BJ (cell line): ENCODE measurements around the gene PIGH. TPM values are rescaled to one million over a fixed set of nuclear protein-coding genes. Genes with fewer than 3 reads are reported as not detected.
"Not testable (repeated sequence)": the region's sequence is repeated elsewhere in the genome, so short reads cannot be mapped to it uniquely, and the experiment has no call there.

Source experiments
- CTCF ChIA-PET: fragments of 350-600 bp; formaldehyde crosslinking; extraction: SDS; loops from one replicate; lab custom pipeline; 2021; ENCODE audit warnings: antibody characterized with exemption, inconsistent platforms; lab: Yijun Ruan, JAX
- POLR2A ChIA-PET: fragments of 300-600 bp; sonication (Branson Sonifier 250); formaldehyde crosslinking; extraction: SDS; loops from one replicate; lab custom pipeline; 2021; ENCODE audit warnings: antibody characterized with exemption; lab: Charles Lee
- DNase-seq: peaks from one replicate; pipeline ENCODE4 v3.0.0-alpha.2; 2011; ENCODE audit warnings: low read depth
- H3K27me3 ChIP-seq: 2 replicates; pipeline ENCODE4 v1.6.0; 2011; ENCODE audit warnings: low read length; ENCODE audit not compliant: control insufficient read depth, insufficient read depth
- H3K36me3 ChIP-seq: 2 replicates; pipeline ENCODE4 v1.5.1; 2011; ENCODE audit warnings: low read length; ENCODE audit not compliant: control insufficient read depth, insufficient read depth
- H3K4me3 ChIP-seq: 2 replicates; pipeline ENCODE4 v1.5.1; 2011; ENCODE audit warnings: low read depth, mild to moderate bottlenecking, control low read depth, low read length
- polyA plus RNA-seq: library from polyadenylated mRNA; depleted of rRNA; stranded (reverse); fragments of >200 nt; gene quantifications from 2 replicates; pipeline ENCODE4 v1.2.3, GENCODE V29; 2011; rRNA removed
- small RNA-seq: library from RNA; depleted of rRNA; stranded (forward); fragments of <200 nt; gene quantifications from one replicate; pipeline ENCODE3, GENCODE V24; 2012; ENCODE audit warnings: low replicate concordance, low read depth; ENCODE audit not compliant: insufficient read length
- TF ChIP-seq, protein P1 (sequence below): IDR thresholded peaks from 2 replicates; pipeline ENCODE4 v1.5.1; 2011; ENCODE audit warnings: low read depth, mild to moderate bottlenecking, control low read depth, inconsistent platforms, low read length, moderate library complexity; ENCODE audit not compliant: insufficient read depth

PIGH gene
- polyA plus RNA-seq, 1 experiment: 19.0 TPM

DNA sequence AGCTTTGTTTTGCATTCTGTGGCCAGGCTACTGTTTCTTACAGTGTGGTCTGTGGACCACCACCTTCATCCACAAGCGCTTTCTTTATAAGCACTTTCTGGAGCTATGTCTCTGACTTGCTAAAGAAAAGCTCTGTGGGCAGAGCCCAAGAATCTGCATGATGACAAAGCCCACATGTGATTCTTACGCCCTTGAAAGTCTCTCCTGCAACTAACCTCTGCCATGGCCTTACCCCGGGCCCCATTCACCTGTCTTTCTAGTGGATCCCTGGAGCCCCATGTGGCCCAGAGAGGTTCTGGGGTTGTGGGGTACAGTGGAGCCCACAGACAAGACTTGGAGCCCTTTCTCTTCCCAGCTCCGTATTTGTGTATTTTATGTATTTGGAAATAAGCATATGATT is 50.3 kb downstream of the PIGH start:
- CTCF ChIA-PET: interaction anchor here (1.5 to 2.0 kb wide), 2 partner anchors 22 to 24 kb away, joined by 4 to 10 read pairs; no protein-coding TSS in a partner anchor
- TF ChIP-seq, protein P1, sequence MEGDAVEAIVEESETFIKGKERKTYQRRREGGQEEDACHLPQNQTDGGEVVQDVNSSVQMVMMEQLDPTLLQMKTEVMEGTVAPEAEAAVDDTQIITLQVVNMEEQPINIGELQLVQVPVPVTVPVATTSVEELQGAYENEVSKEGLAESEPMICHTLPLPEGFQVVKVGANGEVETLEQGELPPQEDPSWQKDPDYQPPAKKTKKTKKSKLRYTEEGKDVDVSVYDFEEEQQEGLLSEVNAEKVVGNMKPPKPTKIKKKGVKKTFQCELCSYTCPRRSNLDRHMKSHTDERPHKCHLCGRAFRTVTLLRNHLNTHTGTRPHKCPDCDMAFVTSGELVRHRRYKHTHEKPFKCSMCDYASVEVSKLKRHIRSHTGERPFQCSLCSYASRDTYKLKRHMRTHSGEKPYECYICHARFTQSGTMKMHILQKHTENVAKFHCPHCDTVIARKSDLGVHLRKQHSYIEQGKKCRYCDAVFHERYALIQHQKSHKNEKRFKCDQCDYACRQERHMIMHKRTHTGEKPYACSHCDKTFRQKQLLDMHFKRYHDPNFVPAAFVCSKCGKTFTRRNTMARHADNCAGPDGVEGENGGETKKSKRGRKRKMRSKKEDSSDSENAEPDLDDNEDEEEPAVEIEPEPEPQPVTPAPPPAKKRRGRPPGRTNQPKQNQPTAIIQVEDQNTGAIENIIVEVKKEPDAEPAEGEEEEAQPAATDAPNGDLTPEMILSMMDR: no peak
- no peak for DNase-seq
- Histone ChIP-seq H3K27me3 (peaks cover 4% of the 10 kb centered on the region; the same call in 1 of the 2 replicates), H3K4me3 (no peak overlapping the region), H3K36me3 (no peaks in the 10 kb centered on the region)
- POLR2A ChIA-PET: no interaction called here

DNA sequence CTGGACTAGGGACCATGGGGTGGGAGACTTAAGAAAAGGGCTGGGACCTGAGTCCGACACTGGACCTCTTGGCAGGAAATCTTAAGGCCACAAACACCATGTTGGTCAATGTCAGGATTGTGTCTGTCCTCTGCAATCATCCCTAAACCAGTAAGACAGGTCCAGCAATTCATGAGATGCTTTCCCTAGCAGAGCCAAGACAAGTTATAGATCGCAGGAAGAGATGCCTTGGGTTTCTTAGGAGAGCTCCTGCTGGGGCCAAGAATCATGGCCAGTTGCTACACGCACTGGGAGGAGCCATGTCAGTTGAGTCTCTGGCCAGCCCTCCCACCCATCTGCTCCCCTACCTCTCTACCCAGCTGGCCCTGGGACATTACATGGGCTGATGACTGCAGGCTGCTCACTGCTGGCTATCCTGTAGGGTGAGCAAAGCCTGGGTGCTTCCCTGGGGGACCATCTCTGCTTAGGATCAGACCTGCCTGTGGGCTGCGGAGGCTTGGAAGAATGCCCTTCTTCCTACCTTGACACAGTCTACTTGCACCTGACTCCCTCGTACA is 52.8 kb downstream of the PIGH start:
- no peaks in the 10 kb centered on the region for H3K36me3 ChIP-seq
- POLR2A ChIA-PET: no interaction called here
- DNase-seq: no peak
- no peak overlapping the region for H3K4me3 ChIP-seq
- TF ChIP-seq, protein P1: no peak
- CTCF ChIA-PET: interaction anchor here (0.6 kb wide), 1 partner anchor 120 kb away, joined by 3 read pairs; no protein-coding TSS in a partner anchor
- peaks cover 6% of the 10 kb centered on the region; the same call in 1 of the 2 replicates for H3K27me3 ChIP-seq

DNA sequence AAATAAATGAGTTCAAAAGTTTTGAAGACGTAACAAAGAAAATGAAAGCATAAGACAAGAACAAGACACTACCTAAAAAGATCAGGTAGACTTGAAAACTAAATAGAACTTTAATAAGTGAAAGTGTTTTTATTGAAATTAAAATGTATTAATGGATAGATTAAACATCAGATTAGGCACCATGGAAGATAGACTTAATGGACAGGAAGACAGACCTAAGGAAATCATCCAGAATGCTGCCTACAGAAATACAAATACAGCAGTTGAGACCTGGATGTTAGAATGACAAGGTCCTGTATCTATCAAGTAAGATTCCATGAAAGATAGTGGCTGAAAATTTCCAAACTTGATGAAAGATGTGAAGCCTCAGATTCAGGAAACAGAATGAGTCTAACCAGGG is 55.5 kb downstream of the PIGH start:
- no peak for DNase-seq
- H3K36me3 ChIP-seq: no peaks in the 10 kb centered on the region
- CTCF ChIA-PET: interaction anchor here (0.8 to 1.0 kb wide), 2 partner anchors 11 to 26 kb away, joined by 3 read pairs; no protein-coding TSS in a partner anchor
- no peak overlapping the region for H3K4me3 ChIP-seq
- peaks cover 10% of the 10 kb centered on the region for H3K27me3 ChIP-seq
- TF ChIP-seq, protein P1: no peak
- POLR2A ChIA-PET: no interaction called here

DNA sequence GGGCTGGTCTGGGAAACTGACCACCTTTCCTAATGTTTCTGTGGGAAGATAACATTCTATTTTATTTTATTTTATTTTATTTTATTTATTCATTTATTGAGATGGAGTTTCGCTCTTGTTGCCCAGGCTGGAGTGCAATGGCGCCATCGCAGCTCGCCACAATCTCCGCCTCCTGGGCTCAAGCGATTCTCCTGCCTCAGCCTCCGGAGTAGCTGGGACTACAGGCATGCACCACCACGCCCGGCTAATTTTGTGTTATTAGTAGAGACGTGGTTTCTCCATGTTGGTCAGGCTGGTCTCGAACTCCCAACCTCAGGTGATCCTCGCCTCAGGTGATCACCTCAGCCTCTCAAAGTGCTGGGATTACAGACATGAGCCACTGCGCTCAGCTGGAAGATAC is 57.4 kb downstream of the PIGH start:
- H3K27me3 ChIP-seq: peaks cover 16% of the 10 kb centered on the region
- DNase-seq, H3K36me3 ChIP-seq, H3K4me3 ChIP-seq, POLR2A ChIA-PET: not testable (repeated sequence)
- CTCF ChIA-PET: interaction anchor here (0.7 to 3.2 kb wide), 4 partner anchors 16 to 116 kb away, joined by 3 to 10 read pairs (median 8); no protein-coding TSS in a partner anchor

DNA sequence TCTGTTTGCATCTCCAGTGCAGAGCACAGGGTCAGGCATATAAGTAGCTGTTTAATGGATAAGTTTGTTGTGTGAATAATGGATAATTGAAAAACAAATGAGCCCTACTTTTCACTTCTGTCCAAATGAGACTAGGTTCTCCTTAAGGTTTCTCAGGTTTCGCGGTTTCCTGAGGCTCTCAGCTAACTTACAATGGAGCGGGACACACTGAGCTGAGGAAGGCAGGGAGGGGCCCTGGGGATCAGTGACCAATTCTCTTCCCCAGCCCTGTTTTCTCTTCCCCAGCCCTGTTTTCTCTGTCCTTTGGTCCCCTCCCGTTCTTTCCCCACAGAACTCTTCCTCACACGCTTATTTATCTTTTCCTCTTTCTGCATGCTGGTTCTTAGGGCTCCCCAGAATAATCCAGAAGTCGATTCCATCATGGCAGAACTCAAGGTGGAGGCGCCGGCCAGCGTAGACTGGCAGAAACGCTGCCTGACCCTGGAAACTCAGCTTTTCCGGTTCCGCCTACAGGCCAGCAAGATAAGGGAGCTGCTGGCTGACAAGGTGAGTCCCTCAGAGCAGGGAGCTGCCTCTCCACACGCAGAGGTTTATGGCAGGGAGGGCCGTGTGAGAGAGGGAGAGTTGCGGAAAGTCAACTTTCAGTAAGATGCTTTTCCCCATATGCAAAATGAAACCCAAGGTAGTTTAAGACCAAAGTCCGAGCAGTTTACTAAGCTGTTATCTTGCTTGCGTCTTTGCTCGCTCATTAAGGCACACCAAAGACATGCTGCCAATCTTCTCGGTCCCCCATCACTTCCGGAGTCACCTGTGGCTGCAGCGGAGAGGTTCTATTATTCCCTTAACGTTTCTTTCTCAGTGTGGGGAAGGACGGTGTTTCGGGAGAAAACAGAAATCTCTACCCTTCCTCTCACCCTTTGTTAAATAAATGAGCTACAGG is 58.4 kb downstream of the PIGH start:
- H3K27me3 ChIP-seq: peaks cover 16% of the 10 kb centered on the region
- TF ChIP-seq, protein P1: no peak
- H3K4me3 ChIP-seq: no peak overlapping the region
- CTCF ChIA-PET: interaction anchor here (1.5 to 3.2 kb wide), 4 partner anchors 9 to 115 kb away, joined by 4 to 10 read pairs (median 8); partner anchors contain the start of gene PLEKHH1
- no peaks in the 10 kb centered on the region for H3K36me3 ChIP-seq
- POLR2A ChIA-PET: no interaction called here
- no peak for DNase-seq

Small RNAs within 50 kb of the gene (small RNA-seq; reads per million reads assigned to genes)
- not detected for gene AL132640.3
- gene RF00019: not detected

Other genes starting within 250 kb of the PIGH start
- 62.1 and 100 TPM in 2 replicates for gene ATP6V1D, start 240.5 kb downstream of the PIGH start, polyA plus RNA-seq
- gene EIF2S1, start 239.9 kb downstream of the PIGH start, polyA plus RNA-seq: 34.4 and 116 TPM in 2 replicates
- 2.2 and 3.1 TPM in 2 replicates for gene PLEK2, start 188.1 kb downstream of the PIGH start, polyA plus RNA-seq
- gene TMEM229B, start 111.5 kb downstream of the PIGH start, polyA plus RNA-seq: 0.25 and 0.37 TPM in 2 replicates
- 0.16 and 0.53 TPM in 2 replicates for gene PLEKHH1, start 67.0 kb downstream of the PIGH start, polyA plus RNA-seq
- 7.0 and 7.7 TPM in 2 replicates for gene ARG2, start 19.7 kb upstream of the PIGH start, polyA plus RNA-seq
- 66.2 and 94.0 TPM in 2 replicates for gene VTI1B, start 74.4 kb upstream of the PIGH start, polyA plus RNA-seq
- 73.5 and 80.3 TPM in 2 replicates for gene RDH11, start 95.5 kb upstream of the PIGH start, polyA plus RNA-seq
- gene RDH12, start 101.6 kb upstream of the PIGH start, polyA plus RNA-seq: not detected in 2 replicates
- 11.7 and 14.2 TPM in 2 replicates for gene ZFYVE26, start 216.3 kb upstream of the PIGH start, polyA plus RNA-seq
- 5.6 and 8.1 TPM in 2 replicates for gene RAD51B, start 219.5 kb upstream of the PIGH start, polyA plus RNA-seq